GM18519 (cell line): ENCODE results near the gene PIBF1.

ENCODE experiments used
- ATAC-seq: cut with Tn5 transposase; IDR thresholded peaks from one replicate; pipeline ENCODE4 v1.9.1; 2021; ENCODE audit warnings: mild to moderate bottlenecking, moderate library complexity; ENCODE audit not compliant: unreplicated experiment, low FRiP score

Gene PIBF1

DNA sequence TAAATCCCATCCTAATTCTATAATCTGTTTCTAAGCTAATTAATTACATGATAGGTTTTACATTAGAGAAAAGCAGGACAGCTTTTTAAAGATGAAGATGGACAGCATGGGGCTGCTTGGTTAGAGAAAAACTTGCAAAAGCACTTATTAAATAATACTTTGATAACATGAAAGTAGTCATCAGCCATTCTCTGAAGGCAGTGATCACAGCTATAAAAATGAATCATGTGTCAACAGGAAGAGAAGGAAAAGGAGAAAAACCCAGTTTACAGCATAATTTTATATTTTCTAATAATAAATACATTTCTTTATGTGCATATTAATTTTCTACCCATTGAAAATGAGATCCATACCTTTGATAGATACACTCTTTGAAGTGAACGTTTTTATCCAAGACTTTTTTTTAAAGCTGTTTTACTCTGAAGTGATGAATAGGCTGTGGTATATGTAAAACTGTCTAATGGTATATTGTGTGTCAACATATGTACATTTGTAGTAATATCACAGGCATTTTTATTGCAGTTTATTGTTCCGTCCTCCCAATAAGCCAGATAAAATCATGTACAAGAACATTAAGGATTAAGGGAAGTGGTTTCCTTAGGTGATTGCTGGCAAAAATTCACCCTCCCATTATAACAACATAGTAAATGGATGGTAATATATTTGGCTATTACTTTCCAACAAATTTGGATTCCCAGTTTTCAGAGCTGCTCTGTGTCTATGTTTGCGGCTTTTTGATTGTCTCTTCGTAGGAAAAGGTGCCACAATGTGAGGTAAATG is 275.5 kb downstream of the PIBF1 start:
- no peak for ATAC-seq

DNA sequence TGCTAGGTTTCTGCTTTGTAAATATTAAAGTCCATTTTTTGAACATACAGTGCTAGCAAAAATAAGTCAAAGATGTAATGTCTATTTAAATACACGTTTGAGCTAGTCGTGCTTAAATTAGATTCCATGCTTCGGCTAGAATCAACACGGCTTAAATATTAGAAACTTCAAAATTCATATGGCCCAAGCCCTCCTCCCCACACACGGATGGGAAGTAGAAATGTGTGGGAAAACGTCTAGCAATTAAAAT is 276.1 kb downstream of the PIBF1 start:
- ATAC-seq: no peak

DNA sequence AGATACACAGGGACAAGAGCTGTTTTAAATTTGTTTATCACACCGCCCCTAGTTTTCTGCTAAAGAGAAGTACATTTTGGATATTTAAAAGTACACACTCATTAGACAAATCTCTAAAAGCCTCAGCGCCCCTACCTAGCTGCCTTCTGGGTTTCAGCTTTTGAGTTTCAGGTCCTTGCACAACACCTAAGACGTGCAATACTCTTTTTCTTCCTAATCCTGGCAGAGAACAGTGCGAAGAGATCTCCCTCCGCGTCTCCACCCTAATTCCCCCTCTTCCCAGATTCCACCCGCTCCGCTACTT is 276.5 kb downstream of the PIBF1 start:
- ATAC-seq: no peak

DNA sequence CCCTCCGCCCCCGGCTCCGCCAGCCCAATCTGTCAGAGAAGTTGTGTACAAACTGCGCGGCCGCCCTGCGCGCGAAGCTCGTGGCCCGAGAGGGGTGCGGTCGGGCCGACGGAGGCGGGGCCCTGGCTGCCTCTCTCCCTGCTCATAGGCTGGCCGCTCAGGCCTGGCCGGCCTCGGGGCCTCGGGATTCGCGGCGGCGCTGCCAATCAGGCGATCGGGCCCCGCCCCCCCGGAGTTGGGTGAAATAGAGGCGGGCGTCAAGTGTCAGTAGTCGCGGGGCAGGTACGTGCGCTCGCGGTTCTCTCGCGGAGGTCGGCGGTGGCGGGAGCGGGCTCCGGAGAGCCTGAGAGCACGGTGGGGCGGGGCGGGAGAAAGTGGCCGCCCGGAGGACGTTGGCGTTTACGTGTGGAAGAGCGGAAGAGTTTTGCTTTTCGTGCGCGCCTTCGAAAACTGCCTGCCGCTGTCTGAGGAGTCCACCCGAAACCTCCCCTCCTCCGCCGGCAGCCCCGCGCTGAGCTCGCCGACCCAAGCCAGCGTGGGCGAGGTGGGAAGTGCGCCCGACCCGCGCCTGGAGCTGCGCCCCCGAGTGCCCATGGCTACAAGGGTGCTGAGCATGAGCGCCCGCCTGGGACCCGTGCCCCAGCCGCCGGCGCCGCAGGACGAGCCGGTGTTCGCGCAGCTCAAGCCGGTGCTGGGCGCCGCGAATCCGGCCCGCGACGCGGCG is 277.0 kb downstream of the PIBF1 start, which contains the start of gene KLF5:
Gene KLF5 (plus strand): TSS at position 270 of the 724 bp plus-strand sequence. CDS start 323 bp downstream, at position 593.
- peak; percentile 96 for ATAC-seq

DNA sequence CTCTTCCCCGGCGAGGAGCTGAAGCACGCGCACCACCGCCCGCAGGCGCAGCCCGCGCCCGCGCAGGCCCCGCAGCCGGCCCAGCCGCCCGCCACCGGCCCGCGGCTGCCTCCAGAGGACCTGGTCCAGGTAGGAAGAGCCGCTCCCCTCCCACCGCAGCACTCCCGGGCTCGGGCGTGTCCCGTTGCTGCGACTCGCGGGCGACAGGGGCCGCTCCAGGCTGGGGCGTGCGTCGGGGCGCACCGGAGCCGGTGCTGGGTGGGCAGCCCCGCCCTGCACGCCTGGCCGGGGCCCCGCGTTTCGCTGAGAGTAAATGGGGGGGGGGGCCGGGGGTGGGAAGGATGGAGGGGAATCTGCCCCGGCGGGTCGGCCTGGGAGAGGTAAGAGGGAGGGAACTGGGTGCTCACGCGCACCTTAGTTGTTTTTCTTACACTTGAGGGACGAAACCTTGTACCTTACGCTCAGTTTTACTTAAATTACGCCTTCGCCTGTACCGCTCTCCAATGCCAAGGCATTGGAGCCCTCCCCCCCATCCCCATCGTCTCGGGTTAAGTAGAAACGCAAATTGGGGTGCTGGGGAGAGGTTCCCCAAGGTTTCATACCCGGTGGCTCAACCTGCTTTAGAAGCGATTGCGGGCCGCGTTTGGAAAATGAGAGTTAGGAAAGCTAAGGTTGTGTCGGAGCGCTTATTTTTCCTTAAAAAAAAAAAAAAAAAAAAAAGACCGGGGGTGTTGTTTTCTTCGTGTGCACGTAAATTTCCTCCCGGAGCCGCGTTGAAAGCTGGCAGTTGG is 277.7 kb downstream of the PIBF1 start:
- peak; percentile 27 for ATAC-seq

DNA sequence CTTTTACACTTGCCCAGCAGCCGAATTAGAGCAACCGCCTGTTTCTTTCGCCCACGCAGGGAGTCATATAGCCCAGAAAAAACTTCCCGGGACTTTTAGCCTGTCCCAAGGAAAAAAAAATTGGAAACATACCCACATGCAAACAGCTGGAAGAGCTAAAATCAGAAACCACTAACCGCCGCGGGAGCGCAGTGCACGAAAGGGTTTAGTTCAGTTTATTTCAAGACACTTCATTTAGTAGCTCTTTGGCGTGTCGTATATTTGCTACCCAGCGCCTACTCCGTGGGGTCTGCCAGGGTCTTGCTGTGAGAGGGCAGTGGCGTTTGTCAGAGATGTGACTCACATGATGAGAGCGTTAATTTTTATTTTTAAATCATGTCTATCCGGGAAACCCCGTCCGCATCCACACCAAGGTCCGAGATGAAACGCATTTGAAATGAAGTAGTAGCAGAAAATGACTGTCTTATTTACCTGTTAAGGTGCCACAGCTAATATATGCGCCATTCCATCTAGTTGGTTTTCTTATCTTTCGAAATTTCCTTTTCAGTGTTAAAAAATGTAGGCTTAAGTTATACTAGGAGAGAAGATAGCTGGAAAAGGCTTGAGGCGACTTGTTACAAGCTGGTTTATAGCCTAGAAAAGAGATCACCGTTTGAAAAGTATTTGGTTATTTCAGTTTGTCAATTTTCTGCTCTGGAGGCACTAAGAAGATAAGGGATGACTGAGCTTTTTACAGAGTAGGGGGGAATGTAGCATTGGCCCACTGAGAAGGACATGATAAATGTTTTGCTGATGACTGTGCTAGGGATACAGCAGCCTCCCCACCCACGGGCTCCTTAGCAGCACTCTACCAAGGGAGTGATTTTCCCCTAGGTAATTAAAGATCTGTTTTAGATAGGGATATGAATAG is 278.6 kb downstream of the PIBF1 start:
- no peak for ATAC-seq

DNA sequence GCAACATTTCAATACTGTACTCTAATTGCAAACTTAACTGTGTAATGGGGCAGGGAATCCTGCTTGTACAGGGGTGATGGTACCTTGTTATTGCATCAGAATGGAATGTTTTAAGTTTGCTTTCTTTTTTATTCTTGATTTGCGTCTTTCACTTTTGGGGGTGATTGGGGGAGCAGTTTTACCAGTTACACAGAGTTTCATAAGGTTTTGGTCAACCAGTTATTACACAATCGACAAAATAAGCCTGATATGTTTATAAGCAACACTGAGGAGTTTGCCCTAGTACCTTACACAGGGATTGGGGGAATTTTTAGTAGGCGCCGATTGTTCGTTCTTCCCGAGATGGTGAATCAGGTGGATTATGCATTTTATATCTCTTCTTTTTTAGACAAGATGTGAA is 279.5 kb downstream of the PIBF1 start:
- ATAC-seq: no peak

DNA sequence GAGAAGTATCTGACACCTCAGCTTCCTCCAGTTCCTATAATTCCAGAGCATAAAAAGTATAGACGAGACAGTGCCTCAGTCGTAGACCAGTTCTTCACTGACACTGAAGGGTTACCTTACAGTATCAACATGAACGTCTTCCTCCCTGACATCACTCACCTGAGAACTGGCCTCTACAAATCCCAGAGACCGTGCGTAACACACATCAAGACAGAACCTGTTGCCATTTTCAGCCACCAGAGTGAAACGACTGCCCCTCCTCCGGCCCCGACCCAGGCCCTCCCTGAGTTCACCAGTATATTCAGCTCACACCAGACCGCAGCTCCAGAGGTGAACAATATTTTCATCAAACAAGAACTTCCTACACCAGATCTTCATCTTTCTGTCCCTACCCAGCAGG is 279.9 kb downstream of the PIBF1 start:
- ATAC-seq: no peak

DNA sequence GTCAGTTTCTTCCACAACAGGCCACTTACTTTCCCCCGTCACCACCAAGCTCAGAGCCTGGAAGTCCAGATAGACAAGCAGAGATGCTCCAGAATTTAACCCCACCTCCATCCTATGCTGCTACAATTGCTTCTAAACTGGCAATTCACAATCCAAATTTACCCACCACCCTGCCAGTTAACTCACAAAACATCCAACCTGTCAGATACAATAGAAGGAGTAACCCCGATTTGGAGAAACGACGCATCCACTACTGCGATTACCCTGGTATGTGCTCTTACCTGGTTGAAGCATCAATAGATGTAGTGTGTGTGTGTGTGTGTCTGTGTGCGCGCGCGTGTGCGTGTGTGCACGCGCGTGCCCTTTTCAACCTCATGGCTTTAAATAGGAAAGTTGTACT is 280.5 kb downstream of the PIBF1 start:
- ATAC-seq: no peak

DNA sequence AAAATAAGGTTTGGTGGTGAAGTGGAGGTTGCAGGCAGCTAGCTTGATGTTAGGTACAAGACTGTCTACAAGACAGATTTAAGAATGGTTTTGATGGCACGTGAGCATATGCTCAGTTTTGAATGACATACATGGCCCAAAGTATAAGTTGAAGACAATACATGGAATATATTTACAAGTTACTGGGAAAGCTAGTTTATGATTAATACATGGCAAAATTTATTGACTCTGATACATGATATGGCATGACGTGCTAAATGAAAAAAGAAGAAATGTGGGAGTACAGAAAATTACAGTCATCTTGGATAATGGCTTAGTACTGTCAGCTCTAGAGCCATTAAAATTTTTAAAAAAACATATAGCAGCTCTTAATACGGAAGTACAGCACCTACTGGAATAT is 281.2 kb downstream of the PIBF1 start:
- ATAC-seq: no peak

DNA sequence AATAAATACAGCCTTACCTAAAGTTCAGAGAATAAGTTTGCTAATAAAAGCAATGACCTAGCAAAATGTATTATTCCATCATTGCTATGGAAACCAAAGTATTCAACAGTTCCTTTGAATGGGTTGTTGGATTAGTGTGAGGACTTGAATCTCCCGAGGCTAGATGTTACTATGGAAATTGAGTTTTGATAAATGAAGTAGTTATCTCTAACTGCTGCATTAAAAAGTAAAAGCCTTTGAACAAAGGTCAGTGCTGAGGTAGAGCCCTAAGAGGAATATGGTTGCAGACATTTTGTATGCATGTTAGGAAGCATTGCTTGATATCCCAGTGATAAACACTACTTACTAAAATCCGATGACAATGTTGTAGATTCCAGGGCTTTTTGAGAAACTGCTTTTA is 283.1 kb downstream of the PIBF1 start:
- ATAC-seq: no peak

DNA sequence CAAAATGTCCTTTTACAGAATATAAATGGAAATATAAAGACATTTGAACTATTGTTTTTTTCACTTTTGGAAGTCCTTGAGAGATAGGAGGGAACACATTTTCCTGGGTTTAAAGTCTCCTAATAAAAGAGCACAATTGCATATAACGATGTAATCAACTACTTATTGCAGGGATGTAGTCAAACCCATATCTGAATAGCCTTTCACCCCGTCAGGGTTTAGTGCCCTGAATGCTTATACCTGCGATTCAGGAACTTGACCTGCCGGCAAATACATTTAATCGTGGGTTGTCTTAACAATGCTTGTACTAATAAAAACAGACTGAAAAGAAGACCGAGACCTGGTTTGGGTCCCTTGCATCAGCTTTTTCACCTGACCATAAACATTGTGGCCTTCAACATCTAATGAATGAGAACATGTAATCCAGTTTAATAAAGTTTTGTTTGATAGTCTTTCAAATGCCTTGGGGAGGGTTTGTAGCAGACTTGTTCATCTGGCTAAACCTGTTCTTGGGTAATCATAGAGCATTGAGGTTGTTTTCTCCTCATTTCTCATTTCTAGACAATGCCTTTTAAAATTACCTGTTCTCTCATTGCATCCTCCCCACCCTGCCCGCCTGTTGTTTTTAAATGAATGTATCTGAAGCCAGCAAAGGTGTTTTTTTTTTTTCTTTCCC is 283.9 kb downstream of the PIBF1 start:
- no peak for ATAC-seq
